NCI-H1105 treated with DMSO at 0.1 percent for 48 hours (cell line): ENCODE measurements around the gene GRAMD1B.

Source experiments
- DNase-seq: peaks from one replicate; lab custom pipeline; 2025; lab: John Stamatoyannopoulos, UW

The GRAMD1B gene

GRCh38 chr11:123588117-123588863, 158.2 kb downstream of the GRAMD1B start:
- no peak for DNase-seq

GRCh38 chr11:123588864-123589262, 158.8 kb downstream of the GRAMD1B start:
- no peak for DNase-seq

- DNase-seq = no peak
Measured at GRCh38 chr11:123590296-123590912, 160.3 kb downstream of the GRAMD1B start.

- DNase-seq = no peak
Measured at GRCh38 chr11:123593570-123593969, 163.5 kb downstream of the GRAMD1B start.

- DNase-seq = no peak
Measured at GRCh38 chr11:123594188-123594901, 164.3 kb downstream of the GRAMD1B start.

- DNase-seq = no peak
Measured at GRCh38 chr11:123594921-123595320, 164.9 kb downstream of the GRAMD1B start.

- no peak for DNase-seq
Measured at GRCh38 chr11:123597859-123598258, 167.8 kb downstream of the GRAMD1B start.

GRCh38 chr11:123601136-123601535, 171.1 kb downstream of the GRAMD1B start:
- no peak for DNase-seq

GRCh38 chr11:123601743-123602142, 171.7 kb downstream of the GRAMD1B start:
- no peak for DNase-seq

- no peak for DNase-seq
Measured at GRCh38 chr11:123603666-123604065, 173.6 kb downstream of the GRAMD1B start.

GRCh38 chr11:123607781-123608180, 177.7 kb downstream of the GRAMD1B start:
- DNase-seq = no peak

GRCh38 chr11:123608371-123608770, 178.3 kb downstream of the GRAMD1B start:
- no peak for DNase-seq

- no peak for DNase-seq
Measured at GRCh38 chr11:123608945-123609344, 178.9 kb downstream of the GRAMD1B start.

GRCh38 chr11:123611698-123612097, 181.6 kb downstream of the GRAMD1B start:
- DNase-seq = no peak

GRCh38 chr11:123616505-123617198, 186.6 kb downstream of the GRAMD1B start:
- no peak for DNase-seq

- DNase-seq = no peak
Measured at GRCh38 chr11:123622576-123622975, 192.5 kb downstream of the GRAMD1B start.

GRCh38 chr11:123624974-123625373, 194.9 kb downstream of the GRAMD1B start:
- no peak for DNase-seq

- no peak for DNase-seq
Measured at GRCh38 chr11:123628936-123629683, 199.0 kb downstream of the GRAMD1B start.

GRCh38 chr11:123630126-123630608, 200.1 kb downstream of the GRAMD1B start:
- no peak for DNase-seq

- no peak for DNase-seq
Measured at GRCh38 chr11:123640029-123640428, 210.0 kb downstream of the GRAMD1B start.

GRCh38 chr11:123640677-123641494, 210.8 kb downstream of the GRAMD1B start:
- DNase-seq = peak; percentile 52
